Transverse colon (tissue), 3 donors: Measurements from ENCODE around the gene LARGE1.

Source experiments
- EP300 ChIP-seq: sonication (generic); formaldehyde crosslinking; IDR thresholded peaks from one replicate; pipeline ENCODE4 v1.6.1; 2017; ENCODE audit warnings: antibody characterized with exemption, low read depth
- TF ChIP-seq, protein P1 (sequence below), 5 experiments: fragments of 200-600 bp in 3 of 5; fragments of 450-650 bp in 2 of 5; sonication (generic) in 3 of 5; IDR thresholded peaks; 1 replicate in 2 of 5; 2 replicates in 3 of 5; pipeline ENCODE4 v1.5.1; 2016 to 2017; ENCODE audit warnings: antibody characterized with exemption in 5 of 5, inconsistent platforms in 3 of 5, mild to moderate bottlenecking in 2 of 5, moderate library complexity in 1 of 5

- TF ChIP-seq, protein P1, sequence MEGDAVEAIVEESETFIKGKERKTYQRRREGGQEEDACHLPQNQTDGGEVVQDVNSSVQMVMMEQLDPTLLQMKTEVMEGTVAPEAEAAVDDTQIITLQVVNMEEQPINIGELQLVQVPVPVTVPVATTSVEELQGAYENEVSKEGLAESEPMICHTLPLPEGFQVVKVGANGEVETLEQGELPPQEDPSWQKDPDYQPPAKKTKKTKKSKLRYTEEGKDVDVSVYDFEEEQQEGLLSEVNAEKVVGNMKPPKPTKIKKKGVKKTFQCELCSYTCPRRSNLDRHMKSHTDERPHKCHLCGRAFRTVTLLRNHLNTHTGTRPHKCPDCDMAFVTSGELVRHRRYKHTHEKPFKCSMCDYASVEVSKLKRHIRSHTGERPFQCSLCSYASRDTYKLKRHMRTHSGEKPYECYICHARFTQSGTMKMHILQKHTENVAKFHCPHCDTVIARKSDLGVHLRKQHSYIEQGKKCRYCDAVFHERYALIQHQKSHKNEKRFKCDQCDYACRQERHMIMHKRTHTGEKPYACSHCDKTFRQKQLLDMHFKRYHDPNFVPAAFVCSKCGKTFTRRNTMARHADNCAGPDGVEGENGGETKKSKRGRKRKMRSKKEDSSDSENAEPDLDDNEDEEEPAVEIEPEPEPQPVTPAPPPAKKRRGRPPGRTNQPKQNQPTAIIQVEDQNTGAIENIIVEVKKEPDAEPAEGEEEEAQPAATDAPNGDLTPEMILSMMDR (IDR thresholded peaks at IDR 0.05), result no peak
- no peak for TF ChIP-seq EP300
These were observed 229.1 kb downstream of the LARGE1 start for GRCh38 chr22:33691057-33691630.
